ENCODE results near the gene ETFDH.
A peak's percentile ranks its signal among the peaks of the same experiment; 100 is the strongest.

The ETFDH gene

GRCh38 chr4:158714937-158715336, 42.8 kb downstream of the ETFDH start:
- Histone ChIP-seq H3K79me1 (ENCODE audit: low read length) (no peaks in the 10 kb centered on the region), H3K9me3 (ENCODE audit: insufficient read depth, low read depth, low read length) (no peaks in the 10 kb centered on the region), H3K14ac (ENCODE audit: low read length) (no peak overlapping the region), H3K18ac (ENCODE audit: low read length) (no peak overlapping the region), H2AFZ (ENCODE audit: insufficient read depth, low read length, poor library complexity) (no peak overlapping the region), H3K4ac (ENCODE audit: low read depth, low read length) (no peak overlapping the region), H3K4me3 (ENCODE audit: low read depth, low read length) (no peak overlapping the region), H4K91ac (ENCODE audit: low read depth, low read length) (no peak overlapping the region), H2BK120ac (ENCODE audit: insufficient read depth, low read length, poor library complexity) (no peak overlapping the region), H2BK5ac (ENCODE audit: low read depth, low read length, poor library complexity) (no peak overlapping the region), H4K8ac (ENCODE audit: low read depth, low read length) (no peak overlapping the region), H2AK5ac (ENCODE audit: low read length) (no peak overlapping the region), H2BK12ac (ENCODE audit: low read length) (no peak overlapping the region), H3K79me2 (ENCODE audit: control insufficient read depth, insufficient read depth, low read length, poor library complexity) (no peaks in the 10 kb centered on the region), H3K27me3 (ENCODE audit: insufficient read depth, low read length) (no peaks in the 10 kb centered on the region), H3K36me3 (ENCODE audit: control insufficient read depth in 1 of 2, insufficient read depth in 2 of 2, low read length in 2 of 2) (peaks cover 19 to 33% of the 10 kb centered on the region in 2 experiments), H3K4me2 (ENCODE audit: low read length) (no peak overlapping the region), H3K9ac (ENCODE audit: low read length) (no peak overlapping the region), H4K12ac (ENCODE audit: low read depth, low read length) (no peak overlapping the region), H3K27ac (ENCODE audit: low read depth, low read length) (no peak overlapping the region), H3K23ac (ENCODE audit: low read length) (no peak overlapping the region), H3K4me1 (ENCODE audit: control insufficient read depth in 1 of 2, insufficient read depth in 2 of 2, low read length in 2 of 2) (no peaks in the 10 kb centered on the region)
- no peak for DNase-seq
- no CpG with 5 or more reads among the region's 4 CpGs for WGBS (ENCODE audit: extremely low coverage, insufficient coverage, insufficient read length)

DNA sequence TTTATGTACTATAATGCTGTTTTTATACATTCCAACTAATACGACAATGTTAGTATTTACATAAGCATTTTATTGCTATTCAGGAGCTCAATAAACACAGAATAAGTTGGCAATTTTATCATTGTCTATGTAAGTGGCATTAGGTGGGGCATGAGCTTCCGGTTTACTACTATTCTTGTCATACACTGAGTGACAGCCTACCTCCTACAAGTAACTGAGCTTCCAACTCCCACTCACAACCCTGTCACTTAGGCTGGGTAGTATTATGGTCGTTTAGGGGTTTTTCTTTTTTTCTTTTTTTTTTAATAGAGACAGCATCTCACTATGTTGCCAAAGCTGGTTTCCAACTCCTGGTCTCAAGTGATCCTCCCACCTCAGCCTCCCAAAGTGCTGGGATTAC, 43.7 kb downstream of the ETFDH start:
- no peak overlapping the region for H3K4ac ChIP-seq (ENCODE audit: low read depth, low read length)
- no peaks in the 10 kb centered on the region for H3K79me1 ChIP-seq (ENCODE audit: low read length)
- H3K23ac ChIP-seq (ENCODE audit: low read length): no peak overlapping the region
- H3K4me2 ChIP-seq (ENCODE audit: low read length): no peak overlapping the region
- H3K4me1 ChIP-seq (ENCODE audit: control insufficient read depth in 1 of 2, insufficient read depth in 2 of 2, low read length in 2 of 2): no peaks in the 10 kb centered on the region
- H2AK5ac ChIP-seq (ENCODE audit: low read length): no peak overlapping the region
- no peak overlapping the region for H4K12ac ChIP-seq (ENCODE audit: low read depth, low read length)
- no peak overlapping the region for H3K4me3 ChIP-seq (ENCODE audit: low read depth, low read length)
- H2BK12ac ChIP-seq (ENCODE audit: low read length): no peak overlapping the region
- H3K18ac ChIP-seq (ENCODE audit: low read length): no peak overlapping the region
- H3K27ac ChIP-seq (ENCODE audit: low read depth, low read length): no peak overlapping the region
- H4K91ac ChIP-seq (ENCODE audit: low read depth, low read length): no peak overlapping the region
- H2AFZ ChIP-seq (ENCODE audit: insufficient read depth, low read length, poor library complexity): no peak overlapping the region
- peaks cover 19 to 33% of the 10 kb centered on the region in 2 experiments for H3K36me3 ChIP-seq (ENCODE audit: control insufficient read depth in 1 of 2, insufficient read depth in 2 of 2, low read length in 2 of 2)
- no peaks in the 10 kb centered on the region for H3K79me2 ChIP-seq (ENCODE audit: control insufficient read depth, insufficient read depth, low read length, poor library complexity)
- H3K27me3 ChIP-seq (ENCODE audit: insufficient read depth, low read length): no peaks in the 10 kb centered on the region
- H4K8ac ChIP-seq (ENCODE audit: low read depth, low read length): no peak overlapping the region
- no CpG with 5 or more reads among the region's 3 CpGs for WGBS (ENCODE audit: extremely low coverage, insufficient coverage, insufficient read length)
- no peaks in the 10 kb centered on the region for H3K9me3 ChIP-seq (ENCODE audit: insufficient read depth, low read depth, low read length)
- no peak overlapping the region for H3K9ac ChIP-seq (ENCODE audit: low read length)
- no peak overlapping the region for H2BK120ac ChIP-seq (ENCODE audit: insufficient read depth, low read length, poor library complexity)
- no peak overlapping the region for H2BK5ac ChIP-seq (ENCODE audit: low read depth, low read length, poor library complexity)
- no peak for DNase-seq
- H3K14ac ChIP-seq (ENCODE audit: low read length): no peak overlapping the region

- H2AFZ ChIP-seq (ENCODE audit: insufficient read depth, low read length, poor library complexity): no peak overlapping the region
- no peak overlapping the region for H3K18ac ChIP-seq (ENCODE audit: low read length)
- no peaks in the 10 kb centered on the region for H3K9me3 ChIP-seq (ENCODE audit: insufficient read depth, low read depth, low read length)
- no peak overlapping the region for H4K12ac ChIP-seq (ENCODE audit: low read depth, low read length)
- H2BK120ac ChIP-seq (ENCODE audit: insufficient read depth, low read length, poor library complexity): no peak overlapping the region
- no peak overlapping the region for H3K9ac ChIP-seq (ENCODE audit: low read length)
- H4K8ac ChIP-seq (ENCODE audit: low read depth, low read length): no peak overlapping the region
- no peak overlapping the region for H3K4me3 ChIP-seq (ENCODE audit: low read depth, low read length)
- H3K79me2 ChIP-seq (ENCODE audit: control insufficient read depth, insufficient read depth, low read length, poor library complexity): peaks cover 5% of the 10 kb centered on the region
- H3K27ac ChIP-seq (ENCODE audit: low read depth, low read length): no peak overlapping the region
- no peak overlapping the region for H4K91ac ChIP-seq (ENCODE audit: low read depth, low read length)
- no peaks in the 10 kb centered on the region for H3K27me3 ChIP-seq (ENCODE audit: insufficient read depth, low read length)
- H3K36me3 ChIP-seq (ENCODE audit: control insufficient read depth in 1 of 2, insufficient read depth in 2 of 2, low read length in 2 of 2): peaks cover 5 to 18% of the 10 kb centered on the region in 2 experiments
- no peak overlapping the region for H2BK5ac ChIP-seq (ENCODE audit: low read depth, low read length, poor library complexity)
- H3K4me2 ChIP-seq (ENCODE audit: low read length): no peak overlapping the region
- peaks cover 0 to 4% of the 10 kb centered on the region in 2 experiments for H3K4me1 ChIP-seq (ENCODE audit: control insufficient read depth in 1 of 2, insufficient read depth in 2 of 2, low read length in 2 of 2)
- H3K79me1 ChIP-seq (ENCODE audit: low read length): peaks cover 5% of the 10 kb centered on the region
- H2AK5ac ChIP-seq (ENCODE audit: low read length): no peak overlapping the region
- H3K4ac ChIP-seq (ENCODE audit: low read depth, low read length): no peak overlapping the region
- H3K14ac ChIP-seq (ENCODE audit: low read length): no peak overlapping the region
- WGBS (ENCODE audit: extremely low coverage, insufficient coverage, insufficient read length): no CpG with 5 or more reads among the region's 1 CpG
- no peak for DNase-seq
- H2BK12ac ChIP-seq (ENCODE audit: low read length): no peak overlapping the region
- no peak overlapping the region for H3K23ac ChIP-seq (ENCODE audit: low read length)
Measured at GRCh38 chr4:158721680-158722079, 49.6 kb downstream of the ETFDH start.

DNA sequence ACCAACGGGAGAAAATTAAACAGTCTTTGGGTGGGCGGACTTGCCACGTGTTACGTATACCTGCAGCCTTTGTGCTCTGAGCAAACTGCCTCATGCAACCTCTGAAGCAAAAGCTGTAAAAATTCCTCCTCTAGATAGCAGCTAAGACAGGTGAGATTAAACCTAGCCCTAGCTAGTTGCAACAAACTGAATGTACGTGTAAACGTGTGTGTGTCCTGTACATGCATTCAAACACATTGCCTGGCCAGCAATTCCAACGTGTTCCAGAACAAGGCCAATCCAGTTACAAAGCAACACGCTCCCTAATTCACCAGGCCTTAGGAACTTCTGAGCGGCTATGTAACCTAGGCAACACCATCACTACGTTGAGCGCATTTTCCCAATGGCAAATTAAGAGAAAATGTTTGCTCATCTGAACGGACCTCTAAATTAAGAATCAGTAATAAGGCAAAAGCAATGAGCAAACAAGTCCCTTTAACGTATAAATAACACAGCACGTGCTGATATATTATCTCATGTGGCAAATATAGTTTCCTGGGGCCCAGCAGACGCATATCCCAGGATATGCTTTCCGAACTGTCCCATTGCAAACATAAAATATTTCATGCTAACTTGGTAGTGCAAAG, 50.3 kb downstream of the ETFDH start:
- H3K4me2 ChIP-seq (ENCODE audit: low read length): peak overlapping the region; percentile 89
- H3K9ac ChIP-seq (ENCODE audit: low read length): peak overlapping the region; percentile 35
- H2AFZ ChIP-seq (ENCODE audit: insufficient read depth, low read length, poor library complexity): peak overlapping the region; percentile 92
- peaks cover 5% of the 10 kb centered on the region for H3K79me2 ChIP-seq (ENCODE audit: control insufficient read depth, insufficient read depth, low read length, poor library complexity)
- H4K91ac ChIP-seq (ENCODE audit: low read depth, low read length): peak overlapping the region; percentile 93
- no peak overlapping the region for H3K23ac ChIP-seq (ENCODE audit: low read length)
- DNase-seq: peak in 1 of 2 donors; percentile 19
- WGBS (ENCODE audit: extremely low coverage, insufficient coverage, insufficient read length): no CpG with 5 or more reads among the region's 16 CpGs
- no peak overlapping the region for H3K27ac ChIP-seq (ENCODE audit: low read depth, low read length)
- H3K4me1 ChIP-seq (ENCODE audit: control insufficient read depth in 1 of 2, insufficient read depth in 2 of 2, low read length in 2 of 2): peaks cover 0 to 4% of the 10 kb centered on the region in 2 experiments
- no peak overlapping the region for H2AK5ac ChIP-seq (ENCODE audit: low read length)
- peak overlapping the region; percentile 85 for H2BK5ac ChIP-seq (ENCODE audit: low read depth, low read length, poor library complexity)
- H3K14ac ChIP-seq (ENCODE audit: low read length): peak overlapping the region; percentile 97
- peak overlapping the region; percentile 79 for H3K4me3 ChIP-seq (ENCODE audit: low read depth, low read length)
- H2BK12ac ChIP-seq (ENCODE audit: low read length): no peak overlapping the region
- peak overlapping the region; percentile 94 for H3K18ac ChIP-seq (ENCODE audit: low read length)
- no peaks in the 10 kb centered on the region for H3K9me3 ChIP-seq (ENCODE audit: insufficient read depth, low read depth, low read length)
- H3K27me3 ChIP-seq (ENCODE audit: insufficient read depth, low read length): no peaks in the 10 kb centered on the region
- no peak overlapping the region for H4K12ac ChIP-seq (ENCODE audit: low read depth, low read length)
- peak overlapping the region; percentile 92 for H4K8ac ChIP-seq (ENCODE audit: low read depth, low read length)
- H3K79me1 ChIP-seq (ENCODE audit: low read length): peaks cover 5% of the 10 kb centered on the region
- H2BK120ac ChIP-seq (ENCODE audit: insufficient read depth, low read length, poor library complexity): no peak overlapping the region
- peaks cover 4 to 15% of the 10 kb centered on the region in 2 experiments for H3K36me3 ChIP-seq (ENCODE audit: control insufficient read depth in 1 of 2, insufficient read depth in 2 of 2, low read length in 2 of 2)
- peak overlapping the region; percentile 93 for H3K4ac ChIP-seq (ENCODE audit: low read depth, low read length)

Measured in trophoblast cell (in vitro differentiated cells and primary cell).